Endothelial cell of umbilical vein (primary cell): ENCODE measurements around the gene CELA1. TPM values are rescaled to one million over a fixed set of nuclear protein-coding genes. Genes with fewer than 3 reads are reported as not detected.

Experiments
- BruUV-seq: library from RNA; stranded (reverse); fragments of 400-500 nt; replicated peaks from 2 replicates; lab custom pipeline; 2021; lab: Mats Ljungman, UMichigan
- CTCF ChIA-PET: fragments of 300-600, 350-600 bp; sonication (Branson Sonifier 250); formaldehyde crosslinking; loops from one replicate; lab custom pipeline; 2021; ENCODE audit warnings: antibody characterized with exemption, inconsistent platforms; lab: Charles Lee
- POLR2A ChIA-PET: fragments of 300-600, 350-600 bp; sonication (Branson Sonifier 250); formaldehyde crosslinking; loops from one replicate; lab custom pipeline; 2021; ENCODE audit warnings: antibody characterized with exemption, inconsistent platforms; lab: Charles Lee
- DNase-seq: peaks from one replicate; pipeline ENCODE4 v3.0.0-alpha.2; 2011; ENCODE audit warnings: low read depth, low spot score
- FAIRE-seq: peaks from 2 replicates; lab custom pipeline; 2011; peaks lifted over from hg19 to GRCh38; lab: Jason Lieb, UNC
- H2AFZ ChIP-seq: 2 replicates; pipeline ENCODE4 v1.6.0; 2012; ENCODE audit warnings: low read depth, low read length, control low read depth, inconsistent platforms
- H3K27ac ChIP-seq: 2 replicates; pipeline ENCODE4 v1.5.1; 2011; ENCODE audit warnings: low read depth, mild to moderate bottlenecking, control low read depth, low read length, moderate library complexity; ENCODE audit not compliant: insufficient read depth
- H3K27me3 ChIP-seq, 2 experiments: 2 replicates each; pipeline versions ENCODE4 v1.6.0 to v1.6.1; 2011; ENCODE audit warnings: low read length in 2 of 2, mixed read lengths in 1 of 2; ENCODE audit not compliant: control insufficient read depth in 2 of 2, insufficient read depth in 2 of 2
- H3K36me3 ChIP-seq, 2 experiments: 2 replicates in 1 of 2; 3 replicates in 1 of 2; pipeline ENCODE4 v1.5.1; 2011; ENCODE audit warnings: low read length in 2 of 2, mild to moderate bottlenecking in 1 of 2, moderate library complexity in 1 of 2; ENCODE audit not compliant: control insufficient read depth in 2 of 2, insufficient read depth in 2 of 2; ENCODE audit errors: extremely low read depth in 1 of 2
- H3K4me1 ChIP-seq: 3 replicates; pipeline ENCODE4 v1.5.1; 2011; ENCODE audit warnings: mild to moderate bottlenecking, low read length; ENCODE audit not compliant: control insufficient read depth, insufficient read depth; ENCODE audit errors: extremely low read depth
- H3K4me2 ChIP-seq: 2 replicates; pipeline ENCODE4 v1.6.1; 2011; ENCODE audit warnings: low read length, control low read depth, mixed read lengths; ENCODE audit not compliant: insufficient read depth
- H3K4me3 ChIP-seq, 3 experiments: fragments of 200-600 bp in 1 of 3; sonication (generic), shearing (Covaris generic) in 1 of 3; replicated peaks in 1 of 3; 2 replicates each; pipeline ENCODE4 v1.5.1; 2011 to 2016; ENCODE audit warnings: control low read depth in 3 of 3, low read length in 3 of 3, mild to moderate bottlenecking in 2 of 3, inconsistent platforms in 1 of 3, low read depth in 1 of 3, moderate library complexity in 1 of 3; ENCODE audit not compliant: insufficient read depth in 1 of 3
- H3K79me2 ChIP-seq: 2 replicates; pipeline ENCODE4 v1.6.0; 2012; ENCODE audit warnings: low read length, inconsistent platforms; ENCODE audit not compliant: control insufficient read depth, insufficient read depth
- H3K9ac ChIP-seq: replicated peaks from 2 replicates; pipeline ENCODE3; 2011; ENCODE audit warnings: low read length, control low read depth; ENCODE audit not compliant: insufficient read depth; ENCODE audit errors: extremely low read depth
- H3K9me1 ChIP-seq: replicated peaks from 3 replicates; pipeline ENCODE4 v1.6.0; 2011; ENCODE audit warnings: mild to moderate bottlenecking, low read length; ENCODE audit not compliant: control insufficient read depth, insufficient read depth; ENCODE audit errors: extremely low read depth
- H3K9me3 ChIP-seq: replicated peaks from 2 replicates; pipeline ENCODE4 v1.5.1; 2012; ENCODE audit warnings: low read length, inconsistent platforms; ENCODE audit not compliant: control insufficient read depth, insufficient read depth
- H4K20me1 ChIP-seq: replicated peaks from 2 replicates; pipeline ENCODE3; 2011; ENCODE audit warnings: mild to moderate bottlenecking, low read length; ENCODE audit not compliant: control insufficient read depth, insufficient read depth; ENCODE audit errors: extremely low read depth
- CTCF ChIP-seq, 2 donors: IDR thresholded peaks; 1 replicate in 1 of 2; 2 replicates in 1 of 2; pipeline ENCODE4 v1.5.1; 2011; ENCODE audit warnings: low read length in 2 of 2, mild to moderate bottlenecking in 2 of 2, moderate library complexity in 2 of 2, control low read depth in 1 of 2, inconsistent platforms in 1 of 2, low read depth in 1 of 2; ENCODE audit not compliant: insufficient read depth in 1 of 2; ENCODE audit errors: extremely low read depth in 1 of 2
- EZH2 ChIP-seq: IDR thresholded peaks from 2 replicates; pipeline ENCODE4 v1.6.1; 2012; ENCODE audit warnings: borderline replicate concordance, low read depth, mild to moderate bottlenecking, moderate library complexity, low read length, inconsistent platforms; ENCODE audit not compliant: severe bottlenecking
- FOS ChIP-seq: IDR thresholded peaks from 2 replicates; pipeline ENCODE4 v1.6.1; 2011; ENCODE audit warnings: mild to moderate bottlenecking, low read length, moderate library complexity, borderline replicate concordance; ENCODE audit not compliant: insufficient read depth
- JUN ChIP-seq: IDR thresholded peaks from 2 replicates; pipeline ENCODE4 v1.6.1; 2011; ENCODE audit warnings: borderline replicate concordance, low read depth; ENCODE audit not compliant: insufficient read length, insufficient read depth
- MAX ChIP-seq: IDR thresholded peaks from 2 replicates; pipeline ENCODE4 v1.6.1; 2011; ENCODE audit not compliant: insufficient read depth, insufficient read length
- MYC ChIP-seq: IDR thresholded peaks from one replicate; pipeline ENCODE4 v1.6.1; 2011; ENCODE audit warnings: mild to moderate bottlenecking, low read depth, low read length
- POLR2A ChIP-seq: IDR thresholded peaks from 2 replicates; pipeline ENCODE4 v1.6.1; 2012; ENCODE audit warnings: low read depth, mild to moderate bottlenecking, control low read depth, low read length
- POLR2AphosphoS5 ChIP-seq: IDR thresholded peaks from 2 replicates; pipeline ENCODE4 v1.6.1; 2012; ENCODE audit warnings: low read depth, mild to moderate bottlenecking, control low read depth, low read length, moderate library complexity; ENCODE audit not compliant: insufficient read depth
- dilution Hi-C: fragments of 300-500 bp; cut with MboI; formaldehyde crosslinking; loops from one replicate; pipeline ENCODE4 v1.15.0; 2019; ENCODE audit warnings: low sequenced_read_pairs; ENCODE audit not compliant: extremely low pct_ligation_motif_present
- intact Hi-C: fragments of 100-400 bp; cut with micrococcal nuclease; formaldehyde crosslinking; loops from one replicate; pipeline ENCODE4 v1.10.0; 2022
- polyA plus RNA-seq, 4 experiments: library from polyadenylated mRNA; depleted of rRNA in 3 of 4; stranded (reverse) in 3 of 4; unstranded in 1 of 4; fragments of >200 nt; gene quantifications; 2 replicates each; pipeline versions ENCODE4 v1.2.1 to v1.2.3, GENCODE V29; 2011 to 2012; ENCODE audit warnings: missing spikeins in 1 of 4
- total RNA-seq: library from RNA; stranded (reverse); gene quantifications from 2 replicates; pipeline ENCODE4 v1.2.3, GENCODE V29; 2021

The CELA1 gene
- total and polyA plus RNA-seq, 2 donors (not counting 3 experiments of a cell fraction or from before 2014, with no cell fraction given), result not detected

- no peak overlapping the region for H3K27ac ChIP-seq
- BruUV-seq, result no TSS peak
- H3K27me3 ChIP-seq, result no peaks in the 10 kb centered on the region
- ChIA-PET POLR2A (no interaction called here), CTCF (interaction anchor here (0.7 to 1.2 kb wide), 2 partner anchors 11 to 556 kb away, joined by 3 to 5 read pairs; no protein-coding TSS in a partner anchor)
- H3K4me2 ChIP-seq, result no peak overlapping the region
- DNase-seq, result no peak
- no peaks in the 10 kb centered on the region for H3K9me3 ChIP-seq
- no peaks in the 10 kb centered on the region for H4K20me1 ChIP-seq
- no peak overlapping the region for H3K9ac ChIP-seq
- dilution Hi-C loops (no loop called here), intact Hi-C loops (no loop called here)
- H2AFZ ChIP-seq, result no peak overlapping the region
- FAIRE-seq, result no peak
- H3K4me3 ChIP-seq, result no peak overlapping the region
- no peaks in the 10 kb centered on the region for H3K79me2 ChIP-seq
- no peaks in the 10 kb centered on the region for H3K36me3 ChIP-seq
- no peaks in the 10 kb centered on the region for H3K4me1 ChIP-seq
- TF ChIP-seq POLR2A, result no peak
- TF ChIP-seq CTCF (IDR thresholded peaks at IDR 0.05; ENCODE audit: extremely low read depth in 1 of 2, insufficient read depth in 1 of 2, low read depth in 1 of 2, low read length in 2 of 2), result no peak
- no peak for TF ChIP-seq MYC
- no peak for TF ChIP-seq JUN
- TF ChIP-seq MAX, result no peak
- H3K9me1 ChIP-seq, result no peaks in the 10 kb centered on the region
Measured at GRCh38 chr12:51330186-51330585, 16.3 kb downstream of the CELA1 start.

- Histone ChIP-seq H3K27ac (no peak overlapping the region), H3K4me2 (no peak overlapping the region), H3K79me2 (no peaks in the 10 kb centered on the region), H3K9ac (no peak overlapping the region), H3K9me3 (no peaks in the 10 kb centered on the region), H3K27me3 (no peaks in the 10 kb centered on the region), H4K20me1 (no peaks in the 10 kb centered on the region), H3K4me1 (no peaks in the 10 kb centered on the region), H2AFZ (no peak overlapping the region), H3K36me3 (no peaks in the 10 kb centered on the region), H3K9me1 (no peaks in the 10 kb centered on the region), H3K4me3 (no peak overlapping the region)
- ChIA-PET POLR2A (no interaction called here), CTCF (interaction anchor here (1.2 kb wide), 1 partner anchor 11 kb away, joined by 5 read pairs; no protein-coding TSS in a partner anchor)
- dilution Hi-C loops (no loop called here), intact Hi-C loops (no loop called here)
- DNase-seq, result no peak
- TF ChIP-seq JUN, result no peak
- no peak for TF ChIP-seq FOS
- no peak for TF ChIP-seq MAX
- no peak for TF ChIP-seq EZH2
- no peak for TF ChIP-seq MYC
- TF ChIP-seq POLR2A, result no peak
- TF ChIP-seq POLR2AphosphoS5, result no peak
- no peak for FAIRE-seq
- no TSS peak for BruUV-seq
Measured at GRCh38 chr12:51329742-51330141, 16.7 kb downstream of the CELA1 start.
